ENCODE data around the gene CHRNB1. TPM values are rescaled to one million over a fixed set of nuclear protein-coding genes. Genes with fewer than 3 reads are reported as not detected.

Gene CHRNB1
- total RNA-seq, 4 donors from 2014 or later = 82.3 to 202 (median 101) TPM

DNA sequence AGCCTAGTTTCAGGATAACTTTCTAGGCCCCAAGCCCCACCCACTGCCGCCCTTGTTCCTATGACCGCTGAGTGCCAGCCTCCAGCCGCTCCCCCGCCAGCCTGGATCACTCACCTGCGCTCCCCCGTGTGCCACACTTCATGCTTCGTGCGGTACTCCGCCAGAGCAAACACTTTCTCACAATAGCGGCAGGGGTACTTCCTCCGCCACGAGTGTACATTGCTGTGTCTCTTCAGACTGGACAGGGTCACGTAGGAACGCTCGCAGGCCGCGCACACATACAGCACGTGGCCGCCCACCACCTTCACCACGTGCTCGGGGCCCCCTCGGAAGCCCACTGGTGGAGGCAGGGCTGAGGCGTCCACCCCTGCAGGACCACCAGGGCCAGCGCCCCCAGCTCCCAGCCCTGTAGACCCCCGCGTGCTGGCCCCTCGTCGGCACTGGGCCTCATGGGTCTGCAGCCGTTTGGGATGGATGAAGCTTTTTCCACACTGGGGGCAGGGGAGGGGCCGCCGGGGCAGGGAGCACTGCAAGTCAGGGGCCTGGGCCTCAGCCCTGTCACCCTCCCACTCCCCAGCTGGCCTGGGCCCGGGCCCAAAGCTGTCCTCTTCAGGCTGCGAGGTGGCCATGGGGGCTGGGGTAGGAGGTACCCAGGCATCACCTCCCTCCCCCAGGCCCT, 20.9 kb downstream of the CHRNB1 start:
- no peaks in the 10 kb centered on the region for H3K9me3 ChIP-seq
- intact Hi-C loops (cut with DNase I; ENCODE audit: low total_unique reads) (no loop called here), in situ Hi-C loops (cut with MboI; ENCODE audit: low sequenced_read_pairs in 4 of 4) (no loop called here)
- TF ChIP-seq POLR2A (IDR thresholded peaks at IDR 0.05) = no peak
- TF ChIP-seq, protein P1, sequence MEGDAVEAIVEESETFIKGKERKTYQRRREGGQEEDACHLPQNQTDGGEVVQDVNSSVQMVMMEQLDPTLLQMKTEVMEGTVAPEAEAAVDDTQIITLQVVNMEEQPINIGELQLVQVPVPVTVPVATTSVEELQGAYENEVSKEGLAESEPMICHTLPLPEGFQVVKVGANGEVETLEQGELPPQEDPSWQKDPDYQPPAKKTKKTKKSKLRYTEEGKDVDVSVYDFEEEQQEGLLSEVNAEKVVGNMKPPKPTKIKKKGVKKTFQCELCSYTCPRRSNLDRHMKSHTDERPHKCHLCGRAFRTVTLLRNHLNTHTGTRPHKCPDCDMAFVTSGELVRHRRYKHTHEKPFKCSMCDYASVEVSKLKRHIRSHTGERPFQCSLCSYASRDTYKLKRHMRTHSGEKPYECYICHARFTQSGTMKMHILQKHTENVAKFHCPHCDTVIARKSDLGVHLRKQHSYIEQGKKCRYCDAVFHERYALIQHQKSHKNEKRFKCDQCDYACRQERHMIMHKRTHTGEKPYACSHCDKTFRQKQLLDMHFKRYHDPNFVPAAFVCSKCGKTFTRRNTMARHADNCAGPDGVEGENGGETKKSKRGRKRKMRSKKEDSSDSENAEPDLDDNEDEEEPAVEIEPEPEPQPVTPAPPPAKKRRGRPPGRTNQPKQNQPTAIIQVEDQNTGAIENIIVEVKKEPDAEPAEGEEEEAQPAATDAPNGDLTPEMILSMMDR (IDR thresholded peaks at IDR 0.05 in 4 of 5, conservative IDR thresholded peaks at IDR 0.05 in 1 of 5) = no peak
- no peak for ATAC-seq
- peaks cover 27 to 35% of the 10 kb centered on the region in 2 donors for H3K4me1 ChIP-seq
- peaks cover 0 to 31% of the 10 kb centered on the region in 2 donors for H3K36me3 ChIP-seq
- no peak for DNase-seq
- H3K27ac ChIP-seq = peak overlapping the region; percentile 79 to 100 (median 86)
- H3K4me3 ChIP-seq = no peak overlapping the region
- H3K27me3 ChIP-seq = no peaks in the 10 kb centered on the region

DNA sequence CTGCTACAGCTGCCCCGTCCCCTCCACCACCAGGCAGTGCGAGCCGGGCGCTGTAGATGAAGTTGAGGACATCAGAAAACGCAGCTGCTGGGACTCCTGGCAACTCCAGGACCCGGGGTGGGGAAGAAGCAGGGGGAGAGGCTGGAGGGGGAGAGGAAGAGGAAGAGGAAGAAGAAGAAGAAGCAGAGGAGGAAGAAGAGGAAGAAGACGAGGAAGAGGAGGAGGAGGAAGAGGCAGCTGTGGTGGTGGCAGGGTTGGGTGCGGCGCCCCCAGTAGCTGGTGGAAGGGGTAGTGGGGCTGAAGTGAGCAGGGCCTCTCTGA, 21.4 kb downstream of the CHRNB1 start:
- H3K36me3 ChIP-seq = peaks cover 0 to 31% of the 10 kb centered on the region in 2 donors
- in situ Hi-C loops (cut with MboI; ENCODE audit: low sequenced_read_pairs in 4 of 4) = no loop called here
- TF ChIP-seq POLR2A (IDR thresholded peaks at IDR 0.05) = no peak
- TF ChIP-seq, protein P1 (IDR thresholded peaks at IDR 0.05 in 4 of 5, conservative IDR thresholded peaks at IDR 0.05 in 1 of 5) = no peak
- H3K27me3 ChIP-seq = no peaks in the 10 kb centered on the region
- DNase-seq (no peak), ATAC-seq (no peak)
- peaks cover 32 to 38% of the 10 kb centered on the region in 2 donors for H3K4me1 ChIP-seq
- peak overlapping the region; percentile 79 to 100 (median 86) for H3K27ac ChIP-seq
- H3K4me3 ChIP-seq = peak overlapping the region in 2 of 4 donors; percentile 9 to 10
- intact Hi-C loops (cut with DNase I; ENCODE audit: low total_unique reads) = no loop called here
- no peaks in the 10 kb centered on the region for H3K9me3 ChIP-seq

DNA sequence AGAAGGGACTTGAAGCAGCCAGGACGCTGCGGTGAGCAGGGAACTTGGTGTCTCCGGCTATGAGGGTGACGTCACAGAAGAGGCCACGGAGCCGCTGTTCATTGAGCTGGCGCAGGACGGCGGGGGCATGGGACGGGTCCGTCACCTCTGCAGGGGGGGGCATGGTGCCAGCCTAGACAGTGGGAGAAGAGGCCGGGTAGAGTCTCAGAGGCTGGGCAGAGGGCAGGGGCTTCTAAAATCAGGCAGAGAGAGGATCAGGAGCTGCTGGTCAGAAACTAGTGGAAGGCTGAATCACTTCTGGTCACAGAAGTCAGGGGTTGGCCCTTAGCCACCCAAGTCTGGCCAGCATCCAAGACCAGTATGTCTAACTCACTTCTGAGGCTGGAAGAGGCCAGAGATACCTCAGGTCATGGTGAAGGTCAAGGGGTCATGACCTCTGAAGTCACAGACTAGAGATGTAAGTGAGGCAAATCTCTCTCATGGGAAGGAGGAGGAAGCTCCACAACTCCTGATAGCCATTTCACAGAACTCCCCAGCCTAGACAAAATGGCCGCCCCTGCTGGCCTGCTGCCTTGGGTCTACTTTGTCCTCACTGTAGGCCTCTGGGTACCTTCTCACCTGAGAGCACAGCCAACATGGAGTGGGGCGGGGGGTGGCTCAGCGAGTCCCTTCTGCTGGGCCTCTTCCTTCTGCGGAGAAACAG, 21.9 kb downstream of the CHRNB1 start:
- Histone ChIP-seq H3K27me3 (no peaks in the 10 kb centered on the region), H3K4me1 (peaks cover 37 to 42% of the 10 kb centered on the region in 2 donors), H3K9me3 (no peaks in the 10 kb centered on the region), H3K27ac (peak overlapping the region; percentile 79 to 100 (median 86)), H3K36me3 (peaks cover 0 to 31% of the 10 kb centered on the region in 2 donors), H3K4me3 (peak overlapping the region in 3 of 4 donors; percentile 9 to 17 (median 10))
- ATAC-seq (peak; percentile 69), DNase-seq (peak; percentile 42 to 74)
- peak in 1 of 2 donors; percentile 6 for TF ChIP-seq POLR2A (IDR thresholded peaks at IDR 0.05)
- TF ChIP-seq, protein P1 (IDR thresholded peaks at IDR 0.05 in 4 of 5, conservative IDR thresholded peaks at IDR 0.05 in 1 of 5) = no peak
- intact Hi-C loops (cut with DNase I; ENCODE audit: low total_unique reads) (no loop called here), in situ Hi-C loops (cut with MboI; ENCODE audit: low sequenced_read_pairs in 4 of 4) (no loop called here)

DNA sequence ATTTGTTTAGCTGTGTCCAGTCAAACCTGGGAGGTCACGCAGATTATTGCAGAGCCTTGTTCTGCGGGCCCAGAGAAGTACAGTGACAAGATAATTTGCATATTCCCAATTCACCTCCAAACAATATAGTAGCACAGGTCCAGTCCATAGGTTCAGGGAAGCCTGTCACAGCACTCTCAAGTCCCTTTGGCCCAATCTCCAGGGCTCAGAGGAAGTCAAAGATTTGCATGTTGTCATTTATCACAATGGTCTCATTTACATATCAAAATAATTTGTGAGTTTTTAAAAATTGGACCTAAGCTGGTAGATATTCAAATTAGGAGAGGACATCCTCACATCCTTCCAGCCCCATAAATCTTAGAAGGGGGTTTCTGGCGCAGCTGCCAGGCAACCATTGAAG, 22.6 kb downstream of the CHRNB1 start:
- Histone ChIP-seq H3K4me3 (no peak overlapping the region), H3K36me3 (peaks cover 0 to 27% of the 10 kb centered on the region in 2 donors), H3K9me3 (no peaks in the 10 kb centered on the region), H3K27ac (peak overlapping the region; percentile 79 to 100 (median 86)), H3K4me1 (peaks cover 38 to 46% of the 10 kb centered on the region in 2 donors), H3K27me3 (no peaks in the 10 kb centered on the region)
- no peak for DNase-seq
- in situ Hi-C loops (cut with MboI; ENCODE audit: low sequenced_read_pairs in 4 of 4) = no loop called here
- no peak for ATAC-seq
- intact Hi-C loops (cut with DNase I; ENCODE audit: low total_unique reads) = no loop called here
- TF ChIP-seq, protein P1 (IDR thresholded peaks at IDR 0.05 in 4 of 5, conservative IDR thresholded peaks at IDR 0.05 in 1 of 5) = no peak
- no peak for TF ChIP-seq POLR2A (IDR thresholded peaks at IDR 0.05)

Data from gastrocnemius medialis (tissue), 4 donors.